H1 (cell line): ENCODE measurements around the gene SIGLECL1. TPM values are rescaled to one million over a fixed set of nuclear protein-coding genes. Genes with fewer than 3 reads are reported as not detected.

Experiments
- EGR1 ChIP-seq: IDR thresholded peaks from 2 replicates; pipeline ENCODE4 v1.6.1; 2011; ENCODE audit warnings: low read depth, low read length, borderline replicate concordance
- polyA plus RNA-seq, 7 experiments: library from polyadenylated mRNA; depleted of rRNA in 3 of 7; stranded (reverse) in 5 of 7; unstranded in 2 of 7; fragments of >200 nt in 5 of 7; fragments of 200-250 nt in 2 of 7; gene quantifications; 1 replicate in 5 of 7; 2 replicates in 1 of 7; 4 replicates in 1 of 7; pipeline versions ENCODE4 v1.2.1 to v1.2.3, GENCODE V29; 2011 to 2013; ENCODE audit warnings: missing spikeins in 2 of 7, mixed read lengths in 2 of 7
- total RNA-seq: library from RNA; stranded (reverse); fragmentation: NEBNext Ultra II Directional; extraction: Animal tissue kit (Norgen Biotek cat#: 25700); gene quantifications from 2 replicates; pipeline ENCODE4 v1.2.1, GENCODE V29; 2021

The SIGLECL1 gene
- total and polyA plus RNA-seq, 2 of the 8 experiments (the other 6 are each of a cell fraction or from before 2014, with no cell fraction given): not detected

- TF ChIP-seq EGR1: no peak
- TF ChIP-seq, all 59 proteins: peak for 0
Measured at GRCh38 chr19:51305479-51305878, 54.6 kb downstream of the SIGLECL1 start (continued).
